GM13977 (cell line): Measurements from ENCODE around the gene MBP.

Experiments
- DNase-seq: peaks from one replicate; pipeline ENCODE4 v3.0.0; 2012; ENCODE audit warnings: low spot score
- in situ Hi-C: fragments of 300-500 bp; cut with MboI; formaldehyde crosslinking; loops from one replicate; pipeline ENCODE4 v1.12.0; 2022; ENCODE audit warnings: low sequenced_read_pairs, low pct_unique_long_range_greater_than_20kb, mixed read lengths, inconsistent platforms; ENCODE audit not compliant: unreplicated experiment
- TF ChIP-seq, protein P1 (sequence below): IDR thresholded peaks from 2 replicates; pipeline ENCODE4 v1.5.1; 2012; ENCODE audit warnings: mild to moderate bottlenecking, control low read depth; ENCODE audit not compliant: insufficient read depth; ENCODE audit errors: extremely low read depth, missing control alignments

MBP gene

DNA sequence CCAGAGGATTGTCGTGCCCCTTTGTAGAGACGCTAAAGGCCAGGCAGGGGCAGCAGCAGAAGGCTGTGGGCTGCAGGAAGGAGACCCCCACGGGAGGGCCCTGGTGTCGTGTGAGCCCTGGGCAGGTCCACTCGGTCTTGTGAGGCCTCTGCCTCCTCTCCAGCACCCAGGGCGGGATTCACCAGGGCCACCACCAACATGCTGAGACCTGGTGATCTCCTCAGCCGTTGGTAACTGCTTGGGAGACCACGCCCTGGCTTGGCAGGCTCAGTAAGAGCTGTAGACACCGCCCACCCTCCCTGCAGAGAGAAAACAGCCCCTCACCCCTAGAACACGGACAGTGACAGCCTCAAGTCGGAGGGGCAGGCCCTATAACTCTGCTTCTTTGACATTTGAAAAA lies 21.1 kb downstream of the MBP start:
- DNase-seq: no peak
- TF ChIP-seq, protein P1, sequence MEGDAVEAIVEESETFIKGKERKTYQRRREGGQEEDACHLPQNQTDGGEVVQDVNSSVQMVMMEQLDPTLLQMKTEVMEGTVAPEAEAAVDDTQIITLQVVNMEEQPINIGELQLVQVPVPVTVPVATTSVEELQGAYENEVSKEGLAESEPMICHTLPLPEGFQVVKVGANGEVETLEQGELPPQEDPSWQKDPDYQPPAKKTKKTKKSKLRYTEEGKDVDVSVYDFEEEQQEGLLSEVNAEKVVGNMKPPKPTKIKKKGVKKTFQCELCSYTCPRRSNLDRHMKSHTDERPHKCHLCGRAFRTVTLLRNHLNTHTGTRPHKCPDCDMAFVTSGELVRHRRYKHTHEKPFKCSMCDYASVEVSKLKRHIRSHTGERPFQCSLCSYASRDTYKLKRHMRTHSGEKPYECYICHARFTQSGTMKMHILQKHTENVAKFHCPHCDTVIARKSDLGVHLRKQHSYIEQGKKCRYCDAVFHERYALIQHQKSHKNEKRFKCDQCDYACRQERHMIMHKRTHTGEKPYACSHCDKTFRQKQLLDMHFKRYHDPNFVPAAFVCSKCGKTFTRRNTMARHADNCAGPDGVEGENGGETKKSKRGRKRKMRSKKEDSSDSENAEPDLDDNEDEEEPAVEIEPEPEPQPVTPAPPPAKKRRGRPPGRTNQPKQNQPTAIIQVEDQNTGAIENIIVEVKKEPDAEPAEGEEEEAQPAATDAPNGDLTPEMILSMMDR: no peak
- in situ Hi-C loops: no loop called here

DNA sequence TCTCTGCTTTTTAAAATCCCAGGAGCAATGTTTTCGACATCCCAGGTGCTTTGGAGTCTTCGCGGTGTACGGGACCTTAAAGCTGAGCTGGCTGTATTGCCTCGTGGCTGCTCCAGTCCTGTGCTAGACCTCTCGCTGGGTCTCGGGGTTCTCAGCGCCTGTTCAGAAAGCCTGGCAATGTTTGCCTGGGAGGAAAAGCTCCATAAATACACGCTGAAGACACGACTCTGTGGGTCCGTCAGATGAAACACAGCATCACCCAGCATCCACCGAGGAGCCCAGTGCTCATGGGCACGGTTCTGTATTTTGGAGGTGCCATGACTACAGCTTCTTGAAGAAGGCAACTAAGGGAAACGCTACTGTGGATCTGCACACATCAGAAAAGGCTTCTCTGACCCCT lies 21.6 kb downstream of the MBP start:
- in situ Hi-C loops: no loop called here
- TF ChIP-seq, protein P1: no peak
- DNase-seq: no peak

DNA sequence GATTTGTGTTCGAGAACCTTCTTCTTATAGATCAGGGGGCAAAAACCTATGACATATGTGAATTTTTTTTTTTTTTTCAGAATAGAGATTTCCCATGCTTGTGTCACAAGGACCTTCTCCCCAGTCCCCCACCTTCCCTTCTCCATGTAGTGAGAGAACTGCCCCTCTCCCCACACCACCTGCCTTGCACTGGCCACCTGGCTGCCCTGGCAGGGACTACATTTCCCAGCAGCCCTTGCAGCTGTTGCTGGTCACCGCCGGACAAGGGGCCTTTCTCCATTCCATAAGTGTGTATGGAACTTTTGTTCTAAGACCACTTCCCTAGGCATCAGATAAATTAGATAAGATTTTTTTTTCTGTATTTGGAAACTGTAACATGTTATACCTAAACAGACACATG lies 22.2 kb downstream of the MBP start:
- in situ Hi-C loops: no loop called here
- no peak for DNase-seq
- TF ChIP-seq, protein P1: no peak

DNA sequence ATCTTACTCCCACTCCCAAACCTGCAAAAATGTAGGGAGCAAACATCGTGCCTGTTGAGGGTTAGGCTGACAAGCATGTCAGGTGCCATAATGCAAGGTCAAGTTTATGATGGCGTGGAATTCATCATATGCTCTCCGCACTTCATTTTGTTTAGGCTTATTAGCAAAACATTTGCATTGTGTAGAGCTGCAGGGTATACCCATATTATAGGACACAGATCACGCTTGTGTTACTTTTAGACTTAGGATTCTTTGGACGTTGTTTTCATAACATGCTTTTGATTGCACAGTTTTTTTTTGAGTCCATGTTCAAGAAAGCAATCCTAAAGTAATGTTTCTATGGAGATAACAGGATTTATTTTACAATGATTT lies 22.9 kb downstream of the MBP start:
- no peak for DNase-seq
- in situ Hi-C loops: no loop called here
- TF ChIP-seq, protein P1: no peak

DNA sequence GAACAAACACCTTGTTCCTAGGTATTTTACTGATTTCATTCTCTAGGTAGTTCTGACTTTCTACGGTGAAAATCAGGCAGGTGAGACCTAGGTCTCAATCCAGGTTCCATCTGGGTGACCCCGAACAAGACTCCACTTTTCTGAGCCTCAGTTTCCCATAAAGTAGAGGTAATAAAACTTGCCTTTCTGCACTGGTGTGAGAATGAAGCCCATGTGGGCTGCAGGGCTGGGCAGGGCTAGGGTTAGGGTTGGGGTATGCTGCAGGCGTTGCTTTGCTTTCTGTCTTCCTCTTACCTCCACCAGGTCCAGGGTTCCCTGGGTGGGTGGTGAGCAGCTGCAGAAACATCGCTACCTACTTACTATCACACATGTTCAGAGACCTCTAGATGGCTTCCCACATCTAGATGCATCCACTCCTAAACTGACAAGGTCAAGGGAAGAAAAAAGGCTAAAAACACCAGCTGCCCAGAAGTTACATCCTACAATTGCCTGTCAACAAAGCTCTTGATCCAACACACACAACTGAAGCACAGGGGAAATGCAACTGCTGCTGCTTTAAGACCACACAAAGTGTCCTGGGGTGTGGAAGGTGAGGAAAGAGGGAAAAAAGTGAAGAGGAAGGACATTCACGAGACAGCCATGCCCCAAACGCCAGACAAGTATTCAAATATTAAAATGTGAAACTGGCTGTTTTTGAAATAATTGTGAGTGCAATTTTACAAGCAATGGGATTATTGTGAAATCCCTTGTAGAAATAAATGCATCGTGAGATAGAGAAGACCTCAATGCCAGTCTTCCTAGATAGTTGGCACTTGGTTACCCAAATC lies 23.5 kb downstream of the MBP start:
- TF ChIP-seq, protein P1: no peak
- in situ Hi-C loops: no loop called here
- no peak for DNase-seq

DNA sequence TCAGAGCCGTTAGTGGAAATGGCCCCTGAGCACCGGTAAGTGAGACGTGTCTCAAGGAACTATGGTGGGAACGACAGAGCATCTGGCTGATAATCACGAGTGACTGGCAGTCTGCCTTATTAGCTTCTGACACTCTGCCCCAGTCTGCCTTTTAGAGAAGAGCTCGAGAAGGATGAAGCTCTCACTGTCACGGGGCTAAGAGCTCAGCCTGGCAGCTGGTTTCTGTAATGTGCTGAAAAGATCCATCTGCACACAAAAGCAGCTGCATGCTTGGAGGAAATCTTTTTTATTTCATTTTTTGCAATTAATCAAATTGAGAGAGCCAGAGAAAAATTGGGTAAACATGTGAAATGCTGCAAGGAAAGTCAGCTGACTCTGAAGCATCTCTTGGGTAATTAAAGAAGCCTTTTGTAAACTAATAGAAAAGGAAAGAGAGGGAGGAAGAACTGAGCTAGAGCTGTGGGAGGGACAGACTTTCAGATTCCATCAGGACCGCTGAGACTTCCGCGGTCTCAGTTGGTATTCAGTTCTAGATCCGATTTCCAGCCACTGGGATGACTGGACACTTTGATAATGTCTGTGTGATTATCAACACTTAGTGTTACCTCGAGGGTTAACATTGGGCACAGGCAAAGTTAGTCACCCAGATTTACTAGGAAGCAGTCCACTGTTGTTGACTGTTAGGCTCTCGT lies 24.4 kb downstream of the MBP start:
- in situ Hi-C loops: no loop called here
- TF ChIP-seq, protein P1: no peak
- no peak for DNase-seq
